Subcutaneous abdominal adipose tissue (tissue), 5 donors: ENCODE results near the gene GAS5.
A peak's percentile ranks its signal among the peaks of the same experiment; 100 is the strongest.

Experiments used
- H3K27ac ChIP-seq: one replicate; pipeline ENCODE4 v1.7.0; 2013; ENCODE audit warnings: low read depth, mild to moderate bottlenecking, inconsistent platforms, low read length, moderate library complexity
- H3K27me3 ChIP-seq, 5 donors: one replicate each; pipeline ENCODE4 v1.7.0; 2013; ENCODE audit warnings: low read length in 5 of 5, inconsistent platforms in 1 of 5; ENCODE audit not compliant: control insufficient read depth in 5 of 5, insufficient read depth in 4 of 5
- H3K36me3 ChIP-seq, 5 donors: one replicate each; pipeline ENCODE4 v1.7.0; 2013; ENCODE audit warnings: low read length in 5 of 5; ENCODE audit not compliant: control insufficient read depth in 5 of 5, insufficient read depth in 5 of 5
- H3K4me1 ChIP-seq, 5 donors: one replicate each; pipeline ENCODE4 v1.7.0; 2013; ENCODE audit warnings: low read length in 5 of 5, mild to moderate bottlenecking in 3 of 5, moderate library complexity in 1 of 5; ENCODE audit not compliant: control insufficient read depth in 5 of 5, insufficient read depth in 5 of 5
- H3K4me3 ChIP-seq, 5 donors: one replicate each; pipeline ENCODE4 v1.7.0; 2013; ENCODE audit warnings: low read length in 5 of 5, low read depth in 1 of 5
- H3K9ac ChIP-seq, 5 donors: one replicate each; pipeline ENCODE4 v1.7.0; 2013; ENCODE audit warnings: low read length in 5 of 5, mild to moderate bottlenecking in 4 of 5, moderate library complexity in 3 of 5
- H3K9me3 ChIP-seq, 5 donors: one replicate each; pipeline ENCODE4 v1.7.0; 2013; ENCODE audit warnings: low read length in 5 of 5; ENCODE audit not compliant: control insufficient read depth in 5 of 5
- donor health status: healthy.
- donor health status: healthy.
- donor health status: healthy.
- donor health status: healthy.
- donor health status: healthy.

Gene GAS5

GRCh38 chr1:173853074-173853473 lies 14.7 kb downstream of the GAS5 start:
- H3K36me3 ChIP-seq = peaks cover 25 to 46% (median 34%) of the 10 kb centered on the region in 5 donors

GRCh38 chr1:173852105-173852504 lies 15.7 kb downstream of the GAS5 start:
- no peaks in the 10 kb centered on the region for H3K27me3 ChIP-seq
- H3K27ac ChIP-seq = no peak overlapping the region
- H3K36me3 ChIP-seq = peaks cover 16 to 38% (median 24%) of the 10 kb centered on the region in 5 donors
- H3K4me3 ChIP-seq = no peak overlapping the region
- H3K9ac ChIP-seq = no peak overlapping the region
- peaks cover 0 to 7% (median 3%) of the 10 kb centered on the region in 5 donors for H3K4me1 ChIP-seq
- H3K9me3 ChIP-seq = no peaks in the 10 kb centered on the region

More at GRCh38 chr1:173853074-173853473, 14.7 kb downstream of the GAS5 start:
- Histone ChIP-seq H3K27me3 (no peaks in the 10 kb centered on the region), H3K4me3 (no peak overlapping the region), H3K9me3 (no peaks in the 10 kb centered on the region), H3K9ac (no peak overlapping the region), H3K27ac (no peak overlapping the region), H3K4me1 (peaks cover 0 to 7% (median 3%) of the 10 kb centered on the region in 5 donors)

GRCh38 chr1:173832748-173833147 lies 35.0 kb downstream of the GAS5 start:
- Histone ChIP-seq H3K27me3 (no peaks in the 10 kb centered on the region), H3K4me1 (no peaks in the 10 kb centered on the region), H3K27ac (no peak overlapping the region), H3K4me3 (no peak overlapping the region), H3K36me3 (peaks cover 17 to 50% (median 33%) of the 10 kb centered on the region in 5 donors), H3K9ac (no peak overlapping the region), H3K9me3 (no peaks in the 10 kb centered on the region)

GRCh38 chr1:173827611-173828010 lies 40.2 kb downstream of the GAS5 start:
- Histone ChIP-seq H3K27ac (no peak overlapping the region), H3K9me3 (no peaks in the 10 kb centered on the region), H3K4me3 (no peak overlapping the region), H3K36me3 (peaks cover 0 to 18% (median 11%) of the 10 kb centered on the region in 5 donors), H3K9ac (peak overlapping the region in 1 of 5 donors; percentile 11), H3K27me3 (no peaks in the 10 kb centered on the region), H3K4me1 (peaks cover 0 to 19% (median 14%) of the 10 kb centered on the region in 5 donors)

- Histone ChIP-seq H3K36me3 (peaks cover 0 to 3% (median 0%) of the 10 kb centered on the region in 5 donors), H3K9ac (peak within 1 kb of the TSS; percentile 81 to 99 (median 89)), H3K27ac (peak within 1 kb of the TSS; percentile 81), H3K27me3 (no peaks in the 10 kb centered on the region), H3K4me3 (peak within 1 kb of the TSS; percentile 67 to 93 (median 82)), H3K4me1 (peaks cover 0 to 19% (median 14%) of the 10 kb centered on the region in 5 donors), H3K9me3 (no peaks in the 10 kb centered on the region)
Observed at GRCh38 chr1:173824315-173825081, 43.3 kb downstream of the GAS5 start, which contains the start of the genes CENPL and DARS2. Gene CENPL (minus strand): TSS chr1:173824883. CDS start chr1:173811299, 13,584 bp downstream. Gene DARS2 (plus strand): TSS chr1:173824673. CDS start chr1:173825230, 557 bp downstream.

GRCh38 chr1:173823781-173824314 lies 43.9 kb downstream of the GAS5 start:
- peak overlapping the region; percentile 81 to 99 (median 89) for H3K9ac ChIP-seq
- H3K4me1 ChIP-seq = peaks cover 0 to 19% (median 14%) of the 10 kb centered on the region in 5 donors
- H3K4me3 ChIP-seq = peak overlapping the region; percentile 67 to 93 (median 82)
- no peaks in the 10 kb centered on the region for H3K27me3 ChIP-seq
- peaks cover 0 to 3% (median 0%) of the 10 kb centered on the region in 5 donors for H3K36me3 ChIP-seq
- peak overlapping the region; percentile 81 for H3K27ac ChIP-seq
- no peaks in the 10 kb centered on the region for H3K9me3 ChIP-seq

- H3K36me3 ChIP-seq = peaks cover 0 to 7% (median 4%) of the 10 kb centered on the region in 5 donors
- peaks cover 0 to 17% (median 13%) of the 10 kb centered on the region in 5 donors for H3K4me1 ChIP-seq
- no peaks in the 10 kb centered on the region for H3K27me3 ChIP-seq
- H3K27ac ChIP-seq = no peak overlapping the region
- H3K9me3 ChIP-seq = no peaks in the 10 kb centered on the region
- H3K4me3 ChIP-seq = no peak overlapping the region
- H3K9ac ChIP-seq = no peak overlapping the region
Observed at GRCh38 chr1:173821680-173822079, 46.1 kb downstream of the GAS5 start.

- Histone ChIP-seq H3K4me3 (no peak overlapping the region), H3K36me3 (peaks cover 0 to 7% (median 4%) of the 10 kb centered on the region in 5 donors), H3K4me1 (peaks cover 0 to 5% (median 3%) of the 10 kb centered on the region in 5 donors), H3K9ac (no peak overlapping the region), H3K27me3 (no peaks in the 10 kb centered on the region), H3K9me3 (no peaks in the 10 kb centered on the region), H3K27ac (no peak overlapping the region)
Observed at GRCh38 chr1:173818459-173818858, 49.3 kb downstream of the GAS5 start.
